HG02763 (cell line): ENCODE measurements around the gene BCO2.

Source experiments
- ATAC-seq: cut with Tn5 transposase; IDR thresholded peaks from one replicate; pipeline ENCODE4 v1.9.1; 2021; ENCODE audit warnings: mild to moderate bottlenecking, moderate library complexity; ENCODE audit not compliant: unreplicated experiment

Gene BCO2

DNA sequence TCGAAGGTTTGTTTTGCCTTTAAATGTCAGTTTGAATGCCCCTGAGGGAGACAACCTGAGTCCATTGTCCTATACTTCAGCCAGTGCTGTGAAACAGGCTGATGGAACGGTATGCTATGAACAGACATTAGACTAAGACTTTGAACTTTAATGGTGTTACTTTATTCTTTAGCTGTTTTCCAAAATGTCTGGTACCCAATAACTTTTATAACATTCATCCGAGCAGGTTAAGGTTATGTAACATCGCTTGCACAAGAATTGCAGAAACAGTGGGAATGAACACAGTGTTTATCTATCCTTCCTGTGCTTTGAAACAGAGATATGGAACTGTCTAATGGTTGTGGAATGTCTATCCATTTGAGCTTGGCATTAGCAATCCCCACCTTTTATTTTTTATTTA is 38.4 kb downstream of the BCO2 start:
- ATAC-seq, result no peak

DNA sequence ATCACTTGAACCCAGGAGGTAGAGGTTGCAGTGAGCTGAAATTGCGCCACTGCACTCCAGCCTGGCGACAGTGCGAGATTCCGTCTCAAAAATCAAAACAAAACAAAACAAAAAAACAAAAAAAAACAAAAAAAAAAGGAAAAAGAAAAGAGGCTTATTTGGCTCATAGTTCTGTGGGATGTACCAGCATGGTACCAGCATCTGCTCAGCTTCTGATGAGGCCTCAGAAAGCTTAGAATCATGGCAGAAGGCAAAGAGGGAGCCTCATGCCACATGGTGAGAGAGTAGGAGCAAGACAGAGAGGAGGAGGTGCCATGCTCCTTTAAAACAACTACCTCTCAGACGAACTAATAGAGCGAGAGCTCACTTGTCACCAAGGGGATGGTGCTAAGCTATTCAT is 40.3 kb downstream of the BCO2 start:
- no peak for ATAC-seq

DNA sequence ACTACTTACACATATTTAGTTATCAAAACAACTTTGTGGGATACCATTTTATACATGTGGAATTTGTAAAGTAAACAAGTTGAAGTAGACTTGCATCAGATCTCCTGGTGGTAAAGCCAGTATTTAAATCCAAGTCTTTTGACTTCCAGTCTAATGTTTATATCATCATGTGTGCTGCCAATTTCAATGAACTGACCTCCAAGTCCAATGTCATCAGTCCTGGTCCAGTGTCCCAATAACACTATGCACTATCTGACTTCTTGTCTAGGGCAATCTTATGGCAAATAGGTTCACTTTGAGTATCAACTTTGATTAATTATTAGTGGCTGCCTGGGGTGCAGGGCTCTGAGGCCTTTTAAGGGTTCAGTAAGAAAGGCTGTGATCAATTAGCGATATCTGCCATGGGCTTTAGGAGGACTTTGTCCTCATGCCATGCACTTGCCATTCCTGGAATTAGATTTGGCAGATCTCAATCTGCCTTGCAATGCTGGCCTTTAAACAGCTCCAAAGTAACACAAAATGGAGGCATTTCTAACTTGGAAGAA is 41.3 kb downstream of the BCO2 start:
- no peak for ATAC-seq

DNA sequence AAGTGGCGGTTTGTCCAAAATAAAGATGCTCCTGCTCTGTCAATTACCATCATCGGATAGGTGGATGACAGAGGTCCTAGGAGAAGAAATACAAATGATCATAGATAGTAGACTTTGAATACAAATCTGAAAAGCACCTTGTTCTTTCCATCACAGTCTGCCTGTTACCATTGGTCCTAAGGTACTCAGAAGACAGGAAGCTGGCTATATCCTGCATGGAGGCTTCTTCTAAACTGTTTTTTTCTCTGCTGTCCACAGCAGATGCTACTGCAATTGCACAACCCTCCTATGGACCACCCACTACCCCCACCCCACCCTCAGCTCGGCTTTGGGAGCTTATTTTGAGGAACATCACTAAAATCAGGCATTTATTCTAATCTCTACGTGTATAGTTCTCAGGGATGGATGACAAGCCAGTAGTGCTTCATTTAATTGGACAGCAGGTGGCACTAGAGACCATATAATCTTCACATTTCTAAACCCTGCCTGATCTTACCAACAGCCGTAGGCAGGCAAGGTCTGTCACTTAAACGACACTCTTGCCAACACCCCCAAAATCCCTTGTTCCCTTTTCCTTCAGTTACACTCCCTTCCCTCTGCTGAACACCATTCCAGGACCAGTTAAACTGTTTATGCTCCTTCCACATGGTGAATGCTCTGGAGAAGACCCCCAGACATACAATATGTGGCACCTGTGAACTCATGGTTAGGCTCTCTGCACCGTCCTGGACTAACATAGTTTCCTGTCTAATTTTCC is 44.3 kb downstream of the BCO2 start:
- peak; percentile 96 for ATAC-seq

DNA sequence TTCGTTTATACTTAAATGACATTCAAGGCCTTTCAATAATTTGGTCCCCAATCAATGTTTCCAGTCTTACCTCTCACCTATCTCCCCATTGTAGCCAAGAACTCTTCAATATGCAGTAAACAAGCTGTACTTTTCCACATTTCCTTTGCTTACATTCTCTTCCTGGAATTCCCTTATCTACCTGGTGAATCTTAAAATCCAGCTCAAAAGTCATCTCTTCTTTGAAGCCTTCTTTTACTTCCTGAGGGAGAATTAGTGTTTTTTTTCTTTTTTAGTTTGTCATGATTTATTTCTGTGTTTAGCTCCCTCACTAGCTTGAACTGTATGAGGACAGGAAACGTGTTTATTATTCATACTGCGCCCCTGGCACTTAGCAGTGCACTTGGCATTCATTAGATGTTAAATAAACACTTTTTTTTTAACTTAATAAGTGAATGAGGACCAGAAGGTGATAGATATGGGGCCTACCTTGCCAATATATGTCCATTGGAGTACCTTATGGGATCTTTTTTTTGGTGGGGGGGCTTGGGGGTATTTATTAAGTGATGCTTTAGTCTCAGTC is 46.0 kb downstream of the BCO2 start:
- no peak for ATAC-seq

DNA sequence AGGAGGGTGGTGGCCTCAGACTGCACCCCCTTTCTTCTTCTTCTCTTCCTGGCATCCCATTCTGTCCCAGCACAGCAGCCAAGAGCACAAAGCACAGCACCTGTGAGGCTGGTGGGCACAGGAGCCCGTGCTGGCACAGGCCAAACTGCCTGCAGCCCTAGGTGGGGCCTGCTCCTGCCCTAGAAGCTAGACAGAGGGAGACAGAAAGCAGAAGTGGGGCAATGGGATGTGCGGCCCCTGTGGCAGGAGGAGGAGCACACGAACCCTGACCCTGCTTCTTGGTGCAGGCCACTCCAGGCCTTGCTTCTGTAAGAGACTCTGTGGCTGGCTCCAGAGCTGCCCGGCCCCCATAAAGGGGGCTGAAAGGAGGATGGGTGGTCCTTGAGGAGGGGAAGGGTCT is 47.0 kb downstream of the BCO2 start:
- ATAC-seq, result no peak

DNA sequence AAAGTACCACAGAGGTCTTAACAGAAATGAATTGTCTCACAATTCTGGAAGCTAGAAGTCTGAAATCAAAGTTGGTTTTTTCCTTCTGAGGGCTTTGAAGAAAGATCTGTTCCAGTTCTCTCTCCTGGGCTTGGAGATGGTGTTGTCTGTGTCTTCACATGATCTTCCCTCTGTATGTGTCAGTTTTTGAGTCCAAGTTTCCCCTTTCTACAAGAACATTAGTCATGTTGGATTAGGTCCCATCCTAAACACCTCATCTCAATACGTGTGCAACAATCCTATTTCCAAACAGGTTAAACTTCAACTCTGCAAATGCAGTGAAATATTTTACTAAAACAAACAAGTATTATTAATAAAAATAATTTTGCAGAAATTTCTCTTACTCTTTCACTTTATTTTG is 47.8 kb downstream of the BCO2 start:
- no peak for ATAC-seq

DNA sequence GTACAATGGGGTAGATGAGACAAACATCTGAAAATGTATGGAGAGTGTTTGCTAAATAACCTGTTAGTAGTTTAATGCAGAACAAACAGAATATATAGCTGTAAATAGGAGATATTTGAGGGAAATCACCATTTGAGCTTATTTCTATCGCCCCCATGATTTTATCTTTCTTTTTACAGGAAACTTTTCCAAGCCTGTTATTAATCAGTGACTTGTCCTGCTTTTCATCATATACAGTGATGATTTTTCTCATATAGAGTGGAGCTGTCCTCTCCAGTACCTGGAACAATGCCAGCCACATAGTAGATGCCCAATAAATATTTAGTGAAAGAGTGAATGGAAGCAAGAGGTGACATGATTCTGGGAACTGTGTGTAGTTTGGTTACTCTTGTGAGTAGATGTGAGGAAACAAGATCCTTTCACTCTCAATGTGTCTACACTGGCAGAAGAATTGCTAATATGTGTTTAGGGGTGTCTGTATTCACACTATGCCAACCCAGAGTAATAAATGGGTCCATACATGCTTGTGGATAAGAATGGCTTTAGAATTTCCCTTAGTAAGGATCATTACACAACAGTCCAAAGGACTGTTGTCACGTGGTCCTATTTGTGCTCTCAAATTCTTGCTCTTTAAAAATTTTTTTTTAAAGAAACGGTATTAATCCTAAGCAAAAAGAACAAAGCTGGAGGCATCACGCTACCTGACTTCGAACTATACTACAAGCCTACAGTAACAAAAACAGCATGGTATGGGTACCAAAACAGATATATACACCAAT is 48.6 kb downstream of the BCO2 start:
- no peak for ATAC-seq

DNA sequence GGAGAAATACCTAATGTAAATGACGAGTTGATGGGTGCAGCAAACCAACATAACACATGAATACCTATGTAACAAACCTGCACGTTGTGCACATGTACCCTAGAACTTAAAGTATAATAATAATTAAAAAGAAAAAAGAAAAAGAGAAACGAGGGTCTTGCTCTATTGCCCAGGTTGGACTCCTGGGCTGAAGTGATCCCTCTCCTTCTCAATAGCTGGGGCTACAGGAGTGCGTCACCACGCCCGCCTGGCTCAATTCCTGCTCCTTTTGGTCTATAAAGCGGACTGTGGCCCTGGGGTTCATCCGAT is 50.4 kb downstream of the BCO2 start:
- ATAC-seq, result no peak

DNA sequence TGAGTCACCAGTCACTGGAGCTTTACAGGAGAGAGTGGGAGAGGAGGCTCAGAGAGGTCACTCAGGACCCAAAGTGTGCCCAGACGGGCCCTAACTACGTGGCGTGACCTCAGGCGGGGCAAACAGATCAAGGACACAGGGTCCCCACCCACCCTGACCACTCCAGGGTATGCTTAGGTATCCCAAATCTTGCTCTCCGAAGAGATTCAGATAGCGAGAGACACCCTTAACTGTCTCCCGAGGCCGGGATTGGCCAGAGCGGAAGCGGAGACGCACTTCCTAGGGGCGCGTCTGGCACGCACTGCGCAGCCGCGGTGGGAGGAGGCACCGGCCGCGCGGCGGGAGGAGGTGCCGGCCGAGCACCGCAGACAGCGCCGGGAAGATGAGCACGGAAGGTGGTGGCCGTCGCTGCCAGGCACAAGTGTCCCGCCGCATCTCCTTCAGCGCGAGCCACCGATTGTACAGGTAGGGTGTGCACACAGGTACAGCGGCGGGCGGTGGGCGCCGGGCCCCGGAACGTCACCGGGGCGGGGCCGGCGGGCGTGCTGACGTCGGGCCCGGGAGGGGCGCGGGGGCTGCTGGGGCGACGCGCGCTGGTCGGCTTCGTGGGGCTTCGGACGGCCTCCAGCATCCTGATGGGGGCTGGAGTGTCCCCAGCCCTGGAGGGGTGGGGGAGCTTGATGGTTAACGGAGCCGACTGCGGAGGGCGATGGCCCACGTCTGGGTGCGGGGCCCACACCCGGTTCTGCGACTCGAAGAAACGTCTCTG is 50.9 kb downstream of the BCO2 start, which contains the start of gene PTS:
Gene PTS (plus strand): TSS at position 367 of the 769 bp plus-strand sequence. CDS start 16 bp downstream, at position 383.
- peak; percentile 97 for ATAC-seq

DNA sequence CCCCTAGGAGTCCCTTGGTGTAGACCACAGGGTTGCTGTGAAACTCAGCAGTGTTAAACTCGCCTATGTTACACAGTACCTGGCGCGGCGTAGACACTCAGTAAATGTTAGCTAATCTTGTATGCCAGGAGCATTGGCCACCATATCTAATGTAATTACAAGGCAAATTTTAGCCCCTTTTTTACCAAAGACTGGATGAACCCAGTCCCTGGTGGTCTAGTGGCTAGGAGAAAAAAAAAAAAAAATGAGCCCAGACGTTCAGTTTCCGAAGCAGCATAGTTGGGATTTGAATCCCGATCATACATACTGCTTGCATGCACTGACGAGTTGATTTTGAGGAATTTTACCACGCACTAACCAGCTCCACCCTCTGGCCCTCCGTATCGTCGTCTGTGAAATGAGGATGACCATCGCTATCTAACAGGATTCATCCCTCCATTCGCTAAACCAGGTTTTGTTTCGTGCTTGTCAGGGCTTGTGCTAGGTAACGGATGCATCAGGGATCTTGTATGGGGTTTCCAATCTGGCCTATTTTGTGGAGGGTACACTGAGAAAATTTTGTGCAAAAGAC is 51.6 kb downstream of the BCO2 start:
- ATAC-seq, result peak; percentile 36

DNA sequence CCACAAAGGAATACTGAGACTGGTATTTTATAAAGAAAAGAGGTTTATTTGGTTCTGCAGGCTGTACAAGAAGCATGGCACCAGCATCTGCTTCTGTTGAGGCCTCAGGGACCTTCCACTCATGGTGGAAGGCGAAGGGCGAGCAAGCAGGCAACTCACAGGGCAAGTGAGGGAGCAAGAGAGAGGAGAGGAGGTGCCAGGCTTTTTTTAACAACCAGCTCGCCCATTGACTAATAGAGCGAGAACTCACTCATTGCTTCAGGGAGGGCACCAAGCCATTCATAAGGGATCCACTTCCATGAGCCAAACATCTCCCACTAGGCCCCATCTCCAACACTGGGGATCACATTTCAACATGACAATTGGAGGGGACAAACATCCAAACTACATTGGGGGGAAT is 52.2 kb downstream of the BCO2 start:
- no peak for ATAC-seq

DNA sequence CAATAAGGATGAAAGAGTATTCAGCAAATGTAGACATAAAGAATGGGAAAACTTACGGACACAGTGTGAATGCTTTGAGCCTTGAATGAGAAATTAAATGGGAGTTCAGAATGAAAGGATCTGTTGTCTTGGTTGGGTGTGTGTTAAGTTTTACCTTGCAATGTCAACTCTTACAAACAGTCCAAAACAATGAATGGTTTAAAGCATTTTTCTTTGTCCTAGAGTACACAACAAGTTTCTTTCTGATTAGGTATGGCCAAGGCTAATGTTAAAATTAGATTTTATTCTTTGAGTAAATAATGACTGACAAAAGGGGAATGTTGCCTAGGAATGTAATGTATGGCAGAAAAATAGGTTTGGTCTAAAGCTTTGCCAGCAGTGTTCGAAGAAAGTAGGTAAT is 53.4 kb downstream of the BCO2 start:
- ATAC-seq, result no peak

DNA sequence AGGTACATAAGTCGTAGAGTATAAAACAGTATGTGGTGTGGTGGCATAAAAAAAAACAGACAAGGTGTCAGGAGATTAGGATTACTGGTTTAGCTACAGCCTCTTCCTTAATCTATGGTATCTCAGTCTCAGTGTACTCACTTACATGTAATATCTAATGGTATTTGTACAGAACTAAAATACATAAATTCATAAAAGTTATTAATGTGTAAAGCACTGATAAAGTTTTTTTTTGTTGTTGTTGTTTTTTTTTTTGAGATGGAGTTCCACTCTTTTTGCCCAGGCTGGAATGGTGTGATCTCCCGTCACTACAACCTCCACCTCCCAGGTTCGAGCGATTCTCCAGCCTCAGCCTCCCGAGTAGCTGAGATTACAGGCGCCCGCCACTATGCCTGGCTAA is 53.8 kb downstream of the BCO2 start:
- ATAC-seq, result no peak

DNA sequence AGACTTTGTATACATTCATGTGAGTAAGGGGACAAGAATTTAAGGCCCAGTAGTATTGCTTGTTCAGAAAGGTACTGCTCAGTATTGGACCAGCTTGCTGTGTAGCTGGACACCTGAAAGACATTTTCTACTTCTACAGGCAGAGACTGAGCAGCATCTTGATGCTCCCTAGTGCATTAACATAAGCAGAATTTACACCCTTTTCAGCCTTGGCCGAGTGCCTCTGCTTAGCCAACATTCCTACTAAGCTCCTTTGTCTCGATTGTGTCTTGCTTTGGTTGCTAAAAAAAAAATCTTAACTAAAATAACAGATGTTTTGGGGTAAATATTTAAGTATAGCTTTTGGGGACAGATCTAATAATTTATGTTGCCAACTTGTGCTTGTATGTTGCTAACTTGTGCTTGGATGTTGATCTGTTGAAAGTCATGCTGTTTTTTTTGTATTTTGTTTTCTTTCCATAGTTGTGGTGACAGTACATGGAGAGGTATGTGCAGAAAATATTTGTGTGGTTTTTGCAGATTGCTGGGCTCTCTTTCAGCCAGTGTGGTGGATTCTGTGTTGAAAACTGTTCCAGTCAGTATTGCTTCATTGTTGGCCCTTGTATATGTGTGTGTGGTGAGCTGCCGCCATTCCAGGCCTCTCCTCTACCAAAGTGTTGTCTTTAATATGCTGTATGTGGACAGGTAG is 54.6 kb downstream of the BCO2 start:
- ATAC-seq, result no peak

DNA sequence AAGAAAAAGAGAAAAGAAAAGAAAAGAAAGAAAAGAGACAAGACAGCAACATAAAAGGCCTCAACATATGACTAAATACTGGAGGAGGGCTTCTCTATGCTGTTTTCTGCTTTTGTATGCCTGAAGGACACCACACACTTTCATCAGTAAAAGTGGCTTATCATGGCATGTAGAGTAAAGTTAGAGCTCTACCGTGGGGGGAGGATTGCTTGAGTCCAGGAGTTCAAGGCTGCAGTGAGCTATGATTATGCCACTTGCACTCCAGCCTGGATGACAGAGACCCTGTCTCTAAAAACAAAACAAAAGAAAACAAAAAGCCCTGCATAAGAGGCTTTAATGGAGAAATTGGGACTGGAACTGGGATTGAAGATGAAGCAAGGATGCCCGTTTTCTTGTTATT is 56.6 kb downstream of the BCO2 start:
- no peak for ATAC-seq

DNA sequence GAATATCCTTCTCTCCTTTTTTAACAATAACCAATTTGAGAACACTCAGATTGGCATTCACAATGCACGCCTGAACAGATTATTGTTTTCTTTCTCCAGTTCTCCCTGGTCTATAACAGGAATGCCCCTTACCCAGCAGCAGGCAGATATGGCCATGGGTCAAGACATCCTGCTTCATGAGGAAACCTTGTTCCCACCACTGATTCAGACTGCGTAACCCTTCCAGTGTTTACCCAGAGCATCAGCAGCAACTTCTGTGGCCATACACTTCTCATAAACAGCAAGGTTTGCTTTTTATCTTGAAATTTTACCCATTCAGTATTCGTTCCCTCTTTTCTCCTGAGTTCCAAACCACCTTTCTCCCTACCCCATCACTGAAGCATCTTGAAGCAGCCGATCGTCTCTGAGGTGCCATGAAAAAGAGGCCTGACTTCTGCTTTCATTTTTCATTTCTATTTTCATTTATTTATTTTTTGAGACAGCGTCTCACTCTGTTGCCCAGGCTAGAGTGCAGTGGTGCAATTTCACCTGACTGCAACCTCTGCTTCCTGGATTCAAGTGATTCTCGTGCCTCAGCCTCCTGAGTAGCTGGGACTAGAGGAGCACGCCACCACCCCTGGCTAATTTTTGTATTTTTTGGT is 60.6 kb downstream of the BCO2 start:
- no peak for ATAC-seq

DNA sequence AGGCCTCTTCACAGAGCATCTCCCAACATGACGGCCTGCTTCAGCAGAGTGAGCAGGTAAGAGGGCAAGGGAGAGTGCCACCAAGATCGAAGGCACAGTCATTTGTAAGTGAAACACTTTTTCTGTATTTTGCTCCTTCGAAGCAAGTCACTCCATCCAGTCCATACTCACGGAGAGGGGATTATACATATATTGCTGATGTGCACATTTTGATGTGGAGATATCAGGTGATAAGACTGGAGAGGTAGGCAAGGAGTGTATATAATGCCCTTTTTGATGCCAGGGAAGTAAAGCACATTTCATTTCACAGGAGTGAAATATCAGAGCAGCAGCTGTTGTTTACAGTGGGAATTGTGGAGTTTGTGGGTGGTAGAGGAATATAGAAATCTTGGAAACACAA is 62.1 kb downstream of the BCO2 start:
- no peak for ATAC-seq

DNA sequence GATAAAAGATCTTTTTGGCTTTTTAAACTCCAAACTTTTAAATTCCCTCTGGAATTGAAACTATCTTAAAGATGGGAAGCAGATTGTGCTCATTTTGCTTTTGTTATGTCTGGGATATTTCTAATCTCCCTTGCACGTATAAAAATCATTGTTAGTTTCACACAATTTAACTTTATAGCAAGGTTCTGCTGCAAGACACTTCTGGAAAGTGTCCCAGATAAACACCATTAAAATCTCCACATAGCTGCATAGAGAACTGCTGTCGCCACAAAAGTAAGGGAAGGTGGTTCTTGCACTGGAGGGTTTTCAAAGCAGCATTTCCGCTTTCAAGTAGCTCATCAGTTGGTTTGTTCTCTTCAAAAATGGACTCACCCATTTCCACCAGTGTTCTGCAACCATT is 62.7 kb downstream of the BCO2 start:
- no peak for ATAC-seq

DNA sequence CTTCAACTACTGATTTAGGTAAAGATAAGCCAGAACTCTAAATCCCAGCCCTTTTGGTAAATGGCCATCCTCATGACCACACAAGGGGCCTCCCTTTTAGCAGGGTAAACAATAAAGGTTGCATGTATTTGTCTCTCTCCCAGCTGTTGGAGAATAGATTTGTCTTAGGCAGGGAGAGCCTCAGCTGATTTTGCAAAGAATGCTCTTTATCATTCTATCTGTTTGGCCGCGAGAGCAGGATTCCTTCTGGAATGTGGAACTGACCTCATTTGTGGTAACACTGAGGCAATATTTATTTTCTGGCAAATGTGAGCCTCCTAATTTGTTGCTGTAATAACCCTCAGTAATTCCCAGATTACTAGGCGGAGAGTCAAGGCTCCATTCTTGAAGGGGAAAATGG is 66.2 kb downstream of the BCO2 start:
- ATAC-seq, result no peak
